K562 (cell line): Measurements from ENCODE around the gene EPM2A. TPM values are rescaled to one million over a fixed set of nuclear protein-coding genes. Genes with fewer than 3 reads are reported as not detected.
A peak's percentile ranks its signal among the peaks of the same experiment; 100 is the strongest.

Experiments
- ATAC-seq: fragments of 200-7000 bp; cut with Tn5 transposase; 3 replicates; pipeline ENCODE4 v1.9.1; 2020; ENCODE audit warnings: moderate library complexity
- BruUV-seq: library from RNA; stranded (reverse); fragments of 400-500 nt; replicated peaks from 2 replicates; lab custom pipeline; 2021; lab: Mats Ljungman, UMichigan
- CTCF ChIA-PET: fragments of 300-600 bp; formaldehyde crosslinking; extraction: SDS; loops from one replicate; lab custom pipeline; 2021; ENCODE audit warnings: low intra/inter-chr PET ratio; lab: Yijun Ruan, JAX
- POLR2A ChIA-PET: fragments of 300-600, 350-650 bp; sonication (Branson Sonifier 250); formaldehyde crosslinking; extraction: SDS; loops from one replicate; lab custom pipeline; 2021; ENCODE audit warnings: antibody characterized with exemption, inconsistent platforms; lab: Yijun Ruan, JAX
- DNase-seq, 4 experiments: peaks; one replicate each; pipeline versions ENCODE4 v3.0.0 to v3.0.0-alpha.2; 2011 to 2018; ENCODE audit warnings: low spot score in 3 of 4, mixed read lengths in 3 of 4; ENCODE audit errors: extremely low read depth in 1 of 4
- FAIRE-seq: peaks from 2 replicates; lab custom pipeline; 2011; peaks lifted over from hg19 to GRCh38; lab: Jason Lieb, UNC
- H2AFZ ChIP-seq: 2 replicates; pipeline ENCODE4 v1.6.0; 2011; ENCODE audit warnings: low read depth, low read length, control low read depth, inconsistent platforms
- H3K27ac ChIP-seq: fragments of 200-600 bp; 3 replicates; pipeline ENCODE4 v1.8.0; 2011; ENCODE audit warnings: low read depth, mild to moderate bottlenecking, control low read depth, inconsistent platforms, low read length, moderate library complexity, mixed read lengths; ENCODE audit errors: extremely low read depth
- H3K27me3 ChIP-seq, 2 experiments: fragments of 300-600 bp in 1 of 2; 2 replicates in 1 of 2; 3 replicates in 1 of 2; pipeline versions ENCODE4 v1.6.0 to v1.8.0; 2011; ENCODE audit warnings: inconsistent platforms in 2 of 2, low read length in 2 of 2, mild to moderate bottlenecking in 1 of 2, mixed read lengths in 1 of 2, moderate library complexity in 1 of 2; ENCODE audit not compliant: control insufficient read depth in 2 of 2, insufficient read depth in 2 of 2
- H3K36me3 ChIP-seq: fragments of 300-600 bp; 3 replicates; pipeline ENCODE4 v1.8.0; 2011; ENCODE audit warnings: mild to moderate bottlenecking, low read length, inconsistent platforms; ENCODE audit not compliant: control insufficient read depth, insufficient read depth
- H3K4me1 ChIP-seq, 2 experiments: fragments of 200-600 bp in 1 of 2; replicated peaks in 1 of 2; 2 replicates in 1 of 2; 3 replicates in 1 of 2; pipeline versions ENCODE4 v1.5.1 to v1.8.0; 2011; ENCODE audit warnings: inconsistent platforms in 2 of 2, low read length in 2 of 2, mild to moderate bottlenecking in 1 of 2, mixed read lengths in 1 of 2, moderate library complexity in 1 of 2; ENCODE audit not compliant: control insufficient read depth in 2 of 2, insufficient read depth in 2 of 2
- H3K4me2 ChIP-seq: 2 replicates; pipeline ENCODE4 v1.6.1; 2011; ENCODE audit warnings: low read length, control low read depth, inconsistent platforms, mixed read lengths; ENCODE audit not compliant: insufficient read depth
- H3K4me3 ChIP-seq: fragments of 200-600 bp; sonication (generic), shearing (Covaris generic); 2 replicates; pipeline ENCODE4 v1.5.1; 2016; ENCODE audit warnings: control low read depth, inconsistent platforms
- H3K79me2 ChIP-seq: fragments of 200-600 bp; 3 replicates; pipeline ENCODE4 v1.8.0; 2011; ENCODE audit warnings: low read length, inconsistent platforms; ENCODE audit not compliant: control insufficient read depth, insufficient read depth
- H3K9ac ChIP-seq, 2 experiments: 2 replicates each; pipeline versions ENCODE4 v1.6.0 to v1.6.1; 2011; ENCODE audit warnings: low read depth in 2 of 2, low read length in 2 of 2, control low read depth in 1 of 2, inconsistent platforms in 1 of 2, mild to moderate bottlenecking in 1 of 2, mixed read lengths in 1 of 2; ENCODE audit not compliant: insufficient read depth in 1 of 2
- H3K9me1 ChIP-seq: one replicate; pipeline ENCODE4 v1.6.0; 2011; ENCODE audit warnings: inconsistent platforms, mild to moderate bottlenecking, low read length, moderate library complexity; ENCODE audit not compliant: control insufficient read depth, insufficient read depth
- H3K9me3 ChIP-seq: replicated peaks from 2 replicates; pipeline ENCODE4 v1.5.1; 2011; ENCODE audit warnings: low read depth, low read length, inconsistent platforms; ENCODE audit not compliant: control insufficient read depth, insufficient read depth
- H4K20me1 ChIP-seq: replicated peaks from 2 replicates; pipeline ENCODE4 v1.6.1; 2011; ENCODE audit warnings: low read length, inconsistent platforms, mixed read lengths; ENCODE audit not compliant: control insufficient read depth, insufficient read depth
- MAX ChIP-seq: sonication (generic); formaldehyde crosslinking; IDR thresholded peaks from 2 replicates; pipeline ENCODE4 v1.9.0; 2022; ENCODE audit warnings: mild to moderate bottlenecking, missing genetic modification reagents
- PBX2 ChIP-seq, 2 experiments: IDR thresholded peaks in 1 of 2; conservative IDR thresholded peaks in 1 of 2; 2 replicates each; pipeline ENCODE4 v1.6.1; 2016; ENCODE audit warnings: low read depth in 2 of 2, mild to moderate bottlenecking in 1 of 2, missing compliant biosample characterization in 1 of 2, missing genetic modification characterization in 1 of 2, moderate library complexity in 1 of 2
- RNF2 ChIP-seq: sonication (generic); IDR thresholded peaks from 2 replicates; pipeline ENCODE4 v1.6.1; 2016
- TFE3 ChIP-seq: fragments of 450-650 bp; formaldehyde crosslinking; IDR thresholded peaks from 2 replicates; pipeline ENCODE4 v1.4.0; 2020; ENCODE audit warnings: mild to moderate bottlenecking, mixed read lengths
- WGBS: fragments of 100-300 bp; shearing (Covaris generic); methylation state at CpG from one replicate; pipeline ENCODE4 v1.1.6; 2016; ENCODE audit warnings: low coverage, mixed read lengths; ENCODE audit not compliant: insufficient coverage; ENCODE audit errors: missing lambda C conversion rate; 5-methylcytosine and 5-hydroxymethylcytosine counted together
- in situ Hi-C: fragments of 300-500 bp; cut with MboI; formaldehyde crosslinking; loops from 4 replicates; pipeline ENCODE4 v1.15.0; 2018; ENCODE audit warnings: inconsistent platforms, mixed read lengths
- intact Hi-C: fragments of 100-400 bp; cut with micrococcal nuclease; formaldehyde crosslinking; loops from 2 replicates; pipeline ENCODE4 v1.14.2; 2022
- polyA plus RNA-seq, 8 experiments: library from polyadenylated mRNA; depleted of rRNA in 4 of 8; stranded (reverse) in 5 of 8; unstranded in 3 of 8; fragments of >200 nt; fragmentation: Nextera tagmentation in 2 of 8; fragmentation: Illumina TruSeq in 1 of 8; extraction: Ambion mirVana in 2 of 8; extraction: Trizol in 1 of 8; gene quantifications; 2 replicates each; pipeline versions ENCODE4 v1.2.1 to v1.2.3, GENCODE V29; 2011 to 2014; ENCODE audit warnings: inconsistent platforms in 1 of 8, missing spikeins in 1 of 8
- total RNA-seq, 7 experiments: library from RNA; depleted of rRNA in 6 of 7; stranded (reverse); fragments of >200 nt in 6 of 7; fragmentation: Illumina TruSeq in 2 of 7; extraction: Trizol in 2 of 7; gene quantifications; 2 replicates each; pipeline versions ENCODE4 v1.2.1 to v1.2.3, GENCODE V29; 2011 to 2021; ENCODE audit warnings: low replicate concordance in 1 of 7

Gene EPM2A
- total and polyA plus RNA-seq, 9 of the 15 experiments (the other 6 are each of a cell fraction or from before 2014, with no cell fraction given): 0.35 to 5.3 (median 2.5) TPM

GRCh38 chr6:145601397-145601796, 133.9 kb downstream of the EPM2A start:
- H3K4me2 ChIP-seq: no peak overlapping the region
- no peak overlapping the region for H3K27ac ChIP-seq
- FAIRE-seq (no peak), DNase-seq (no peak), ATAC-seq (no peak)
- CTCF ChIA-PET: no interaction called here
- BruUV-seq: no TSS peak
- intact Hi-C loops (no loop called here), in situ Hi-C loops (no loop called here)
- H3K9ac ChIP-seq: no peak overlapping the region
- H3K4me1 ChIP-seq: no peaks in the 10 kb centered on the region
- 2% methylated on average over 2 of the region's 2 CpGs for WGBS
- H3K36me3 ChIP-seq: no peaks in the 10 kb centered on the region
- H3K9me3 ChIP-seq: no peaks in the 10 kb centered on the region; the same call in 1 of the 2 replicates
- no peak overlapping the region for H2AFZ ChIP-seq
- H3K27me3 ChIP-seq: no peaks in the 10 kb centered on the region
- no peaks in the 10 kb centered on the region for H3K79me2 ChIP-seq
- no peaks in the 10 kb centered on the region for H4K20me1 ChIP-seq
- POLR2A ChIA-PET: interaction anchor here (0.6 kb wide), 1 partner anchor 572 kb away, joined by 3 read pairs; no protein-coding TSS in a partner anchor
- H3K4me3 ChIP-seq: no peak overlapping the region
- H3K9me1 ChIP-seq: no peaks in the 10 kb centered on the region
- TF ChIP-seq RNF2: no peak
- no peak for TF ChIP-seq PBX2 (CRISPR knock-in tag; IDR thresholded peaks at IDR 0.05; ENCODE audit: low read depth)
- TF ChIP-seq PBX2 (tag; conservative IDR thresholded peaks at IDR 0.05; ENCODE audit: low read depth): no peak
- peak; percentile 87 for TF ChIP-seq TFE3 (CRISPR knock-in tag)
- no peak for TF ChIP-seq MAX (CRISPR knock-in tag)
